GM18498 (cell line): ENCODE measurements around the gene BPGM.
A peak's percentile ranks its signal among the peaks of the same experiment; 100 is the strongest.
"Not testable (repeated sequence)": the region's sequence is repeated elsewhere in the genome, so short reads cannot be mapped to it uniquely, and the experiment has no call there.

Experiments used
- ATAC-seq: cut with Tn5 transposase; IDR thresholded peaks from one replicate; pipeline ENCODE4 v1.9.1; 2021; ENCODE audit warnings: mild to moderate bottlenecking, moderate library complexity; ENCODE audit not compliant: unreplicated experiment

Gene BPGM

GRCh38 chr7:134662166-134662870 lies 15.7 kb downstream of the BPGM start:
- no peak for ATAC-seq

GRCh38 chr7:134662871-134663205 lies 16.2 kb downstream of the BPGM start:
- no peak for ATAC-seq

- ATAC-seq = not testable (repeated sequence)
Measured at GRCh38 chr7:134665045-134665444, 18.4 kb downstream of the BPGM start.

GRCh38 chr7:134667899-134668298 lies 21.2 kb downstream of the BPGM start:
- no peak for ATAC-seq

- ATAC-seq = no peak
Measured at GRCh38 chr7:134669388-134669787, 22.7 kb downstream of the BPGM start.

GRCh38 chr7:134669845-134670373 lies 23.3 kb downstream of the BPGM start:
- peak; percentile 82 for ATAC-seq

GRCh38 chr7:134671609-134672008 lies 25.0 kb downstream of the BPGM start:
- ATAC-seq = no peak

GRCh38 chr7:134674424-134674823 lies 27.8 kb downstream of the BPGM start:
- no peak for ATAC-seq

GRCh38 chr7:134676743-134677142 lies 30.1 kb downstream of the BPGM start:
- ATAC-seq = no peak

- no peak for ATAC-seq
Measured at GRCh38 chr7:134678115-134678514, 31.5 kb downstream of the BPGM start.

GRCh38 chr7:134679006-134679405 lies 32.4 kb downstream of the BPGM start:
- no peak for ATAC-seq

- no peak for ATAC-seq
Measured at GRCh38 chr7:134684165-134684564, 37.5 kb downstream of the BPGM start.

GRCh38 chr7:134685250-134685649 lies 38.6 kb downstream of the BPGM start:
- no peak for ATAC-seq

GRCh38 chr7:134686786-134687185 lies 40.1 kb downstream of the BPGM start:
- ATAC-seq = no peak

- ATAC-seq = not testable (repeated sequence)
Measured at GRCh38 chr7:134689550-134689949, 42.9 kb downstream of the BPGM start.

GRCh38 chr7:134690016-134690415 lies 43.4 kb downstream of the BPGM start:
- ATAC-seq = no peak

- no peak for ATAC-seq
Measured at GRCh38 chr7:134690614-134691504, 44.2 kb downstream of the BPGM start.

GRCh38 chr7:134691546-134692343 lies 45.1 kb downstream of the BPGM start:
- ATAC-seq = no peak

- ATAC-seq = no peak
Measured at GRCh38 chr7:134692344-134692705, 45.7 kb downstream of the BPGM start.

GRCh38 chr7:134693256-134693655 lies 46.6 kb downstream of the BPGM start:
- ATAC-seq = no peak

- ATAC-seq = no peak
Measured at GRCh38 chr7:134694299-134694698, 47.6 kb downstream of the BPGM start.
